Measurements from ENCODE around the gene THAP6.
"Not testable (repeated sequence)": the region's sequence is repeated elsewhere in the genome, so short reads cannot be mapped to it uniquely, and the experiment has no call there.

Gene THAP6

GRCh38 chr4:75514131-75514948, at the start of gene THAP6, which contains the start of gene RCHY1:
Gene THAP6, plus strand, starts transcription at chr4:75514473. Its CDS starts 980 bp downstream, at chr4:75515453.
Gene RCHY1, minus strand, starts transcription at chr4:75514403. Its CDS starts 117 bp downstream, at chr4:75514286.
- DNase-seq (ENCODE audit: low read depth) = peak; percentile 85

DNA sequence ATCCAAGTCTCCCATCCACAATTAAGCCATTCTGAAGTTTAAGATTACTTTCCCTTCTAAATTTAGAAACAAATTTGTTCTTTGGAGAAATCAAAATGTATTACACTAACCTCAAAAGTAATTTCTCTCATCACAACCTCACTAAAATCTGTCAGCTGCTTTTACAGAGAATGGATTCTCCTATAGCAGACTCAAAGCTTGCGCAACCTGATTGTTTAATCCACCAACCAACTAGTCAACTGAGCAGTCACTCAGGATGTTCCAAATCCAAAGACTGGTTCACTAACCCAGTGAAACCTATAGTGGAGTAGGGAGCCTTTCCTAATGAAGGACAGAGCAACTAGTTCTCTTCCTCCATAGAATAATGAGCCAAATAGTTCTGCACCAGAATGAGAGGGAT, 44.4 kb upstream of the THAP6 start:
- no peak for DNase-seq (ENCODE audit: low read depth)

DNA sequence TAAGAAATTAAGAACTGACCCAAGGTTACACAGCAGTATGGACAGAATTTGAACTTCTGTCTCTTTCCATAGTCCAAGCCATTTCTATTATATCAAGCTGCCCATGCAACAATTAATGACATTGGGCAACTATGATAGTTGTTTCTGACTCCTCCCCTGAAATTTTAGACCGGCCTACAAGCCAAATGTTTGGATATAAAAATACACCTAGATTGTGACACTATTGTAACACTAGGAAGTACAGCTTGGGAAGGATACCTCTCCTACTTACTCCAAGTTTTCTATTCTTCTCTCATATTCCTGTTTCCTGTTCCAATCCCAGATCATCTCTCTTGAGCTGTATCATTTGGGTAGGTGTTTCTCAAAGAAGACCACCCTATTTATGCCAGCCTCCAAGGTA, 43.5 kb upstream of the THAP6 start:
- no peak for DNase-seq (ENCODE audit: low read depth)

GRCh38 chr4:75477201-75477600, 37.1 kb upstream of the THAP6 start:
- no peak for DNase-seq (ENCODE audit: low read depth)

GRCh38 chr4:75484190-75484589, 30.1 kb upstream of the THAP6 start:
- DNase-seq (ENCODE audit: low read depth) = no peak

- DNase-seq (ENCODE audit: low read depth) = no peak
Observed at GRCh38 chr4:75490155-75490554, 24.1 kb upstream of the THAP6 start.

GRCh38 chr4:75494563-75494962, 19.7 kb upstream of the THAP6 start:
- DNase-seq (ENCODE audit: low read depth) = no peak

GRCh38 chr4:75495476-75495875, 18.8 kb upstream of the THAP6 start:
- no peak for DNase-seq (ENCODE audit: low read depth)

GRCh38 chr4:75496406-75496805, 17.9 kb upstream of the THAP6 start:
- no peak for DNase-seq (ENCODE audit: low read depth)

GRCh38 chr4:75497133-75497532, 17.1 kb upstream of the THAP6 start:
- no peak for DNase-seq (ENCODE audit: low read depth)

DNA sequence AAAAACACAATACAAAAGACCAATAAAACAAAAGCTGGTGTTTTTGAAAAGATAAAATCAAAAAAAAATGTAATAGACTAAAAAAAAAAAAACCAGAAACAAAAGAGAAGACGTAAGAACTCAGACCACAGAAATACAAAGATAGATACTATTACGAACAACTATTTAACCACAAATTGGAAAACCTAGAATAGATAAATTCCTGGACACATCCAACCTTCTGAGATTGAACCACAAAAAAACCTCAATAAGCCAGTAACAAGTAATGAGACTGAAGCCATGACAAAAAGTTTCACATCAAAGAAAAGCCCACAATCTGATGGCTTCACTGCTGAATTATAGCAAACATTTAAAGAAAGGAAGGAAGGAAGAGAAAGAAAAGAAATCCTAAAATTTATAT, 16.2 kb upstream of the THAP6 start:
- DNase-seq (ENCODE audit: low read depth) = no peak

- no peak for DNase-seq (ENCODE audit: low read depth)
Observed at GRCh38 chr4:75499900-75500299, 14.4 kb upstream of the THAP6 start.

DNA sequence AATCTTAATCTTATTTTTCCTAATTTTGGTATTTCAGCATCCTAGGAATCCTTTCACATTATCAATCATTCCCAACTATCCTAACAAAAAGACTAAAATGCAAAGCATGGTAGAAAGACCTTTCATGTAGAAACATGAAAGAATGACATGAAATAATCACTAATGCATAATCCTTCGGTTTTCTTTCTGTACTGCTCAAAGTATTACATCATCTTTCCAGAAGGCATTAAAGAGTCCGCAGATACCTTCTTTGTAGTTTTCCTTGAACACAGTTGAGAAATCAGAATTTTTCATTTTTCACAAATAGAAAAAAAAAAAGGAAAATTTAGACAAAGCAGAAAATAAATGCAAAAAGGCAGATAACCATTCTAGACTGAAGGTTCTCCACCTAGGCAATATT, 11.6 kb upstream of the THAP6 start:
- DNase-seq (ENCODE audit: low read depth) = no peak

- DNase-seq (ENCODE audit: low read depth) = no peak
Observed at GRCh38 chr4:75505630-75506029, 8.6 kb upstream of the THAP6 start.

DNA sequence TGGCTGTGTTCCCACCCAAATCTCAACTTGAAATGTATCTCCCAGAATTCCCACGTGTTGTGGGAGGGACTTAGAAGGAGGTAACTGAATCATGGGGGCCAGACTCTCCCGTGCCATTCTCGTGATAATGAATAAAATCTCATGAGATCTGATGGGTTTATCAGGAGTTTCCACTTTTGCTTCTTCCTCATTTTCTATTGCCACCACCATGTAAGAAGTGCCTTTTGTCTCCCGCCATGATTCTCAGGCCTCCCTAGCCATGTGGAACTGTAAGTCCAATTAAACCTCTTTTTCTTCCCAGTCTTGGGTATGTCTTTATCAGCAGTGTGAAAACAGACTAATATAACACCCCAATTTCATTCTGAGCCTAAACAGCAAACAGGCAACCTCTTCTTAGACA, 4.7 kb upstream of the THAP6 start:
- DNase-seq (ENCODE audit: low read depth) = not testable (repeated sequence)

- DNase-seq (ENCODE audit: low read depth) = no peak
Observed at GRCh38 chr4:75511841-75512240, 2.4 kb upstream of the THAP6 start.

DNA sequence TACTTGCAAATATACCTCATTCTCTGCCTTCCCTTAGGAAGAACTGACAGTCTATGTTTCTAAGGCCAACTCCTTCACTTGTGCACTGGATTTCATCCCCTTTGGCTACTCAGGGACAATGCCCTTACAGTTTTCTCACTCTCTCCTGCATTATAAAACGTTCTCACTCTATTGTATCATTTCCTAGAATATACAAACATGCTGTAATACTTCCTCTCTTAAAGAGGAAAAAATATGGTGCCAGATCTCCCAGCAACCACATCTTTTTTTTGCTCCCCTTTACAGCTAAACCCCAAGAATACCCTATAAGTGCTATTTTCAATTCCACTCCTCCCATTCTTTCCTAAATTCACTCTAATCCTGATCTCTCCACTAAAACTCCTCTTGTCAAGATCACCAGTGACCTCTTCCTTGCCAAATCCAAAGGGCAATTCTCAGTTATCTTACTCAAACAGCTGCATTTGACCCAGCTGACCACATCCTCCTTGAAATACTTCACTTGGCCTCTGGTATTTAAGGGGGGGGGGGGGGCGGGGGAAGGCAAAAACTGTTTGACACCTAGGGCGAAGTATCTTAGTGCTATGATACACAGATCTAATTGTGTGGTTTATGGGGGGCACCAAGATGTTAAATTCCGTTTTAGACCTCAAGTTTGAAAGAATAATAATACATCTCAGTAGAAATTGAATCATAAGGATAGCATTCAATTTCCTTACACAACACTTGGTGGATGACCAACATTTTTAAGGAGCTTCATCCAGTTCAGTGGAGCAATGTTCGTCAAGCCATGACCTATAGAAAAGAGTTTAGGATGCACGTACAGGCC, 1.7 kb upstream of the THAP6 start:
- DNase-seq (ENCODE audit: low read depth) = no peak

GRCh38 chr4:75513526-75514130, 645 bp upstream of the THAP6 start:
- DNase-seq (ENCODE audit: low read depth) = no peak

DNA sequence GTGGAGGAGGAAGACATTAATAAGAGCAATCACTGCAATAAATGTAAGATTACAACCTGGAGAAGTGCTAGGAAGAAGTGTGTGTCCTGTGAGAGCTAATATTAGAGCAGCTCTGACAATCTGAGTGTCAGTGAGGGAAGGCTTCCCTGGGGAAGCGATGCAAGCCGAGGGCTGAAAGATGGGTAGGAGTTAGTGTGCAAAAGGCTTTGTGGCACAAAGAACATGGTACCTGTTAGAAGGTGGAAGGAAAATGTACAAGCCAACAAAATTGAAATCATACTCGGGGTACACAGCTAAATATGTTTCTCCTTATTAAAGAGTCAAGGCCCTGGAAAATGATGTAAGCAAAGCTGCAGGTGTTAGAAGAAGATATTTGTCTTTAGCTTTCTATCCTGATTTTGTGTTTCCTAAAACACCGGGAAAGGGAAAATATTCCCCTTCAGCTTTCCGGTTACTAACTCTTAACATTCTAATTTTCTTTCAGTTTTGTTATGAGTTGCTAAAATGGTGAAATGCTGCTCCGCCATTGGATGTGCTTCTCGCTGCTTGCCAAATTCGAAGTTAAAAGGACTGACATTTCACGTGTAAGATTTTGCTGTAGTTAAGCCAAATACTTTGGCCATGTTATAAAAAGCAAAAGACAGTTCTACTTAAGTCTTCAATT, 808 bp downstream of the THAP6 start:
- DNase-seq (ENCODE audit: low read depth) = no peak

DNA sequence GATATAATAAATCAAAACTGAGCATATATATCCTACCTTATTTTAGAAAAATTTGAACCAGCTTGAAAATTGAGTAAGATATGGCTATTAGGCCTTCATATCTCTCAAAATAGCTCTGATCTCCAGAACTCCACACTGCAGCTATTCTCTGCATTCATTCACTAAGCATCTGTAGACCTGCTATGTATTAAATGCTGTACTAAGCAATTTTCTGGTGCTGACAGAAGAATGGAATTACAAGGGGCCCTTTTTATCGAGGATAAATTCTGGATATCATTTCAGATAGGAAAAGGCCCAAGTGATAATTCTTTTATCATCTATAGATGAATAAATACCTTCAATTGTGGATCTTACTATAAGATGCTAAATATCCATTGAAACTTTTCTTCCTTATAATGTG, 1.9 kb downstream of the THAP6 start:
- no peak for DNase-seq (ENCODE audit: low read depth)

- not testable (repeated sequence) for DNase-seq (ENCODE audit: low read depth)
Observed at GRCh38 chr4:75519452-75519851, 5.2 kb downstream of the THAP6 start.

GRCh38 chr4:75525086-75525485, 10.8 kb downstream of the THAP6 start:
- DNase-seq (ENCODE audit: low read depth) = no peak

Data from stimulated activated CD8-positive, alpha-beta memory T cell treated with anti-CD3 and anti-CD28 coated beads, Interleukin-12 subunit alpha, Interleukin-12 subunit beta, amount 100 ng/mL, for 1 hour (primary cell).